H1 (cell line): ENCODE data around the gene ZNF689. TPM values are rescaled to one million over a fixed set of nuclear protein-coding genes. Genes with fewer than 3 reads are reported as not detected.

Experiments used
- BCL11A ChIP-seq, 2 experiments: IDR thresholded peaks; one replicate each; pipeline ENCODE4 v1.6.1; 2011; ENCODE audit warnings: low read depth in 2 of 2, low read length in 2 of 2, mild to moderate bottlenecking in 2 of 2
- BRCA1 ChIP-seq: IDR thresholded peaks from 2 replicates; pipeline ENCODE4 v1.6.1; 2012; ENCODE audit warnings: low read depth, low read length, improper control_type of control experiment
- KDM5A ChIP-seq: fragments of 200-600 bp; IDR thresholded peaks from 2 replicates; pipeline ENCODE4 v1.7.1; 2012; ENCODE audit warnings: mild to moderate bottlenecking, low read length, inconsistent platforms, mixed read lengths
- RBBP5 ChIP-seq: IDR thresholded peaks from 2 replicates; pipeline ENCODE4 v1.7.1; 2012; ENCODE audit warnings: low read depth, mild to moderate bottlenecking, inconsistent platforms, low read length, moderate library complexity, borderline replicate concordance
- polyA plus RNA-seq, 7 experiments: library from polyadenylated mRNA; depleted of rRNA in 3 of 7; stranded (reverse) in 5 of 7; unstranded in 2 of 7; fragments of >200 nt in 5 of 7; fragments of 200-250 nt in 2 of 7; gene quantifications; 1 replicate in 5 of 7; 2 replicates in 1 of 7; 4 replicates in 1 of 7; pipeline versions ENCODE4 v1.2.1 to v1.2.3, GENCODE V29; 2011 to 2013; ENCODE audit warnings: missing spikeins in 2 of 7, mixed read lengths in 2 of 7
- total RNA-seq: library from RNA; stranded (reverse); fragmentation: NEBNext Ultra II Directional; extraction: Animal tissue kit (Norgen Biotek cat#: 25700); gene quantifications from 2 replicates; pipeline ENCODE4 v1.2.1, GENCODE V29; 2021

Gene ZNF689
- total and polyA plus RNA-seq, 2 of the 8 experiments (the other 6 are each of a cell fraction or from before 2014, with no cell fraction given), result 14.3 to 15.3 TPM

- TF ChIP-seq KDM5A, result no peak
- TF ChIP-seq RBBP5, result no peak
- no peak for TF ChIP-seq BCL11A (IDR thresholded peaks at IDR 0.05; ENCODE audit: low read depth in 2 of 2, low read length in 2 of 2)
- no peak for TF ChIP-seq BRCA1
Measured at GRCh38 chr16:30565984-30566383, 44.2 kb downstream of the ZNF689 start (continued).
